CD4-positive, alpha-beta memory T cell (primary cell): ENCODE measurements around the gene GTF2E1. TPM values are rescaled to one million over a fixed set of nuclear protein-coding genes. Genes with fewer than 3 reads are reported as not detected.
"Not testable (repeated sequence)": the region's sequence is repeated elsewhere in the genome, so short reads cannot be mapped to it uniquely, and the experiment has no call there.

Experiments used
- CTCF ChIA-PET: fragments of 350-600 bp; sonication (Branson Sonifier 250); formaldehyde crosslinking; loops from one replicate; lab custom pipeline; 2021; ENCODE audit warnings: inconsistent platforms; ENCODE audit not compliant: partially characterized antibody; lab: Charles Lee
- POLR2A ChIA-PET: fragments of 350-600 bp; sonication (Branson Sonifier 250); formaldehyde crosslinking; loops from one replicate; lab custom pipeline; 2021; ENCODE audit not compliant: partially characterized antibody; lab: Charles Lee
- DNase-seq, 5 donors: peaks; one replicate each; pipeline versions ENCODE4 v3.0.0 to v3.0.0-alpha.2; 2020 to 2022; ENCODE audit warnings: mixed read lengths in 1 of 5
- H3K27ac ChIP-seq: one replicate; pipeline ENCODE4 v1.7.0; 2013; ENCODE audit warnings: low read depth, low read length
- H3K27me3 ChIP-seq: 2 replicates; pipeline ENCODE4 v1.7.0; 2013; ENCODE audit warnings: mild to moderate bottlenecking, low read length, moderate library complexity; ENCODE audit not compliant: insufficient read depth
- H3K36me3 ChIP-seq: 2 replicates; pipeline ENCODE4 v1.7.0; 2013; ENCODE audit warnings: mild to moderate bottlenecking, low read length, moderate library complexity; ENCODE audit not compliant: insufficient read depth
- H3K4me1 ChIP-seq: 2 replicates; pipeline ENCODE4 v1.7.0; 2013; ENCODE audit warnings: mild to moderate bottlenecking, low read length, moderate library complexity; ENCODE audit not compliant: insufficient read depth
- H3K4me3 ChIP-seq, 2 donors: one replicate each; pipeline ENCODE4 v1.7.0; 2013; ENCODE audit warnings: low read length in 2 of 2, mild to moderate bottlenecking in 1 of 2
- H3K9me3 ChIP-seq, 2 donors: one replicate each; pipeline ENCODE4 v1.7.0; 2013; ENCODE audit warnings: low read length in 2 of 2, control low read depth in 1 of 2; ENCODE audit not compliant: control insufficient read depth in 1 of 2
- H3K27ac Mint-ChIP-seq, 7 donors: one replicate each; pipeline ENCODE4 v1.8.0; 2020 to 2021; ENCODE audit warnings: mixed read lengths in 7 of 7, mild to moderate bottlenecking in 6 of 7, inconsistent platforms in 3 of 7, moderate library complexity in 3 of 7
- H3K27me3 Mint-ChIP-seq, 2 donors: one replicate each; pipeline ENCODE4 v1.8.0; 2020 to 2021; ENCODE audit warnings: mixed read lengths in 2 of 2
- H3K36me3 Mint-ChIP-seq, 2 donors: one replicate each; pipeline ENCODE4 v1.8.0; 2020 to 2021; ENCODE audit warnings: mixed read lengths in 2 of 2, inconsistent platforms in 1 of 2, mild to moderate bottlenecking in 1 of 2
- H3K4me1 Mint-ChIP-seq, 4 donors: one replicate each; pipeline ENCODE4 v1.8.0; 2020 to 2021; ENCODE audit warnings: mixed read lengths in 4 of 4, mild to moderate bottlenecking in 1 of 4
- H3K4me3 Mint-ChIP-seq, 8 donors: one replicate each; pipeline ENCODE4 v1.8.0; 2020 to 2021; ENCODE audit warnings: mixed read lengths in 8 of 8, mild to moderate bottlenecking in 7 of 8, moderate library complexity in 6 of 8, inconsistent platforms in 3 of 8
- H3K9me3 Mint-ChIP-seq, 8 donors: one replicate each; pipeline ENCODE4 v1.8.0; 2020 to 2021; ENCODE audit warnings: mixed read lengths in 8 of 8, mild to moderate bottlenecking in 5 of 8, inconsistent platforms in 3 of 8, moderate library complexity in 1 of 8
- intact Hi-C: fragments of 100-400 bp; cut with micrococcal nuclease; formaldehyde crosslinking; loops from one replicate; pipeline ENCODE4 v1.15.1; 2023
- polyA plus RNA-seq, 2 donors: library from polyadenylated mRNA; unstranded; fragments of 300-500 nt; fragmentation: Illumina TruSeq; gene quantifications; one replicate each; pipeline ENCODE4 v1.2.3, GENCODE V29; 2021
- total RNA-seq, 2 experiments: library from RNA; stranded (reverse); gene quantifications; one replicate each; pipeline ENCODE4 v1.2.3, GENCODE V29; 2021

The GTF2E1 gene
- total and polyA plus RNA-seq, 4 experiments from 2014 or later, result 15.3 to 30.2 (median 23.0) TPM

GRCh38 chr3:120752230-120752629 lies 9.7 kb downstream of the GTF2E1 start:
- Mint-ChIP-seq H3K36me3 (peaks cover 55% of the 10 kb centered on the region in 2 donors), H3K27ac (no peak overlapping the region), H3K27me3 (no peaks in the 10 kb centered on the region), H3K4me1 (peaks cover 28 to 43% (median 30%) of the 10 kb centered on the region in 4 donors), H3K9me3 (peaks cover 0 to 4% (median 0%) of the 10 kb centered on the region in 8 donors), H3K4me3 (no peak overlapping the region)
- Histone ChIP-seq H3K27ac (no peak overlapping the region), H3K27me3 (no peaks in the 10 kb centered on the region), H3K4me1 (peaks cover 6% of the 10 kb centered on the region), H3K36me3 (peaks cover 6% of the 10 kb centered on the region), H3K9me3 (no peaks in the 10 kb centered on the region), H3K4me3 (no peak overlapping the region)
- POLR2A ChIA-PET, result no interaction called here
- intact Hi-C loops, result no loop called here
- CTCF ChIA-PET, result no interaction called here
- no peak for DNase-seq

GRCh38 chr3:120752865-120753264 lies 10.3 kb downstream of the GTF2E1 start:
- POLR2A ChIA-PET, result no interaction called here

GRCh38 chr3:120753810-120754209 lies 11.3 kb downstream of the GTF2E1 start:
- H3K27ac Mint-ChIP-seq, result peak overlapping the region in 2 of 7 donors; percentile 36 to 68
- H3K4me3 Mint-ChIP-seq, result no peak overlapping the region
- peaks cover 6% of the 10 kb centered on the region for H3K36me3 ChIP-seq
- H3K36me3 Mint-ChIP-seq, result peaks cover 60 to 62% of the 10 kb centered on the region in 2 donors
- ChIA-PET CTCF (interaction anchor here (1.2 to 1.5 kb wide), 2 partner anchors 193 to 195 kb away, joined by 4 to 6 read pairs; no protein-coding TSS in a partner anchor), POLR2A (no interaction called here)
- H3K9me3 Mint-ChIP-seq, result peaks cover 0 to 4% (median 0%) of the 10 kb centered on the region in 8 donors
- no peaks in the 10 kb centered on the region for H3K27me3 Mint-ChIP-seq
- H3K4me1 Mint-ChIP-seq, result peaks cover 30 to 52% (median 36%) of the 10 kb centered on the region in 4 donors
- no peaks in the 10 kb centered on the region for H3K27me3 ChIP-seq
- DNase-seq, result no peak
- no peak overlapping the region for H3K4me3 ChIP-seq
- H3K4me1 ChIP-seq, result peaks cover 6% of the 10 kb centered on the region
- no peak overlapping the region for H3K27ac ChIP-seq
- H3K9me3 ChIP-seq, result no peaks in the 10 kb centered on the region
- intact Hi-C loops, result no loop called here

More at GRCh38 chr3:120752865-120753264, 10.3 kb downstream of the GTF2E1 start:
- Mint-ChIP-seq H3K27me3 (no peaks in the 10 kb centered on the region), H3K36me3 (peaks cover 53 to 56% of the 10 kb centered on the region in 2 donors), H3K9me3 (peaks cover 0 to 4% (median 0%) of the 10 kb centered on the region in 8 donors), H3K27ac (peak overlapping the region in 1 of 7 donors; percentile 19), H3K4me3 (no peak overlapping the region), H3K4me1 (peaks cover 29 to 48% (median 32%) of the 10 kb centered on the region in 4 donors)
- no peak for DNase-seq
- peaks cover 6% of the 10 kb centered on the region for H3K36me3 ChIP-seq
- intact Hi-C loops, result no loop called here
- no peak overlapping the region for H3K4me3 ChIP-seq
- H3K9me3 ChIP-seq, result no peaks in the 10 kb centered on the region
- H3K27ac ChIP-seq, result no peak overlapping the region
- H3K4me1 ChIP-seq, result peaks cover 6% of the 10 kb centered on the region
- no peaks in the 10 kb centered on the region for H3K27me3 ChIP-seq
- CTCF ChIA-PET, result interaction anchor here (1.2 kb wide), 1 partner anchor 192 kb away, joined by 4 read pairs; no protein-coding TSS in a partner anchor

GRCh38 chr3:120756061-120756460 lies 13.5 kb downstream of the GTF2E1 start:
- ChIA-PET POLR2A (no interaction called here), CTCF (no interaction called here)
- Histone ChIP-seq H3K9me3 (no peaks in the 10 kb centered on the region), H3K4me1 (peaks cover 6% of the 10 kb centered on the region), H3K27me3 (no peaks in the 10 kb centered on the region), H3K4me3 (no peak overlapping the region), H3K36me3 (peaks cover 6% of the 10 kb centered on the region), H3K27ac (no peak overlapping the region)
- peaks cover 0 to 4% (median 0%) of the 10 kb centered on the region in 8 donors for H3K9me3 Mint-ChIP-seq
- H3K27ac Mint-ChIP-seq, result no peak overlapping the region
- no peaks in the 10 kb centered on the region for H3K27me3 Mint-ChIP-seq
- H3K4me3 Mint-ChIP-seq, result no peak overlapping the region
- no peak for DNase-seq
- H3K36me3 Mint-ChIP-seq, result peaks cover 60 to 63% of the 10 kb centered on the region in 2 donors
- intact Hi-C loops, result no loop called here
- peaks cover 37 to 74% (median 53%) of the 10 kb centered on the region in 4 donors for H3K4me1 Mint-ChIP-seq

- H3K27ac ChIP-seq, CTCF ChIA-PET: not testable (repeated sequence)
- H3K4me3 Mint-ChIP-seq, result peak overlapping the region in 1 of 8 donors; percentile 36
Measured at GRCh38 chr3:120758551-120758950, 16.0 kb downstream of the GTF2E1 start.

GRCh38 chr3:120762615-120763014 lies 20.1 kb downstream of the GTF2E1 start:
- intact Hi-C loops, result no loop called here
- H3K36me3 Mint-ChIP-seq, result peaks cover 13 to 21% of the 10 kb centered on the region in 2 donors
- Histone ChIP-seq H3K4me1 (peaks cover 13% of the 10 kb centered on the region), H3K27me3 (no peaks in the 10 kb centered on the region), H3K36me3 (no peaks in the 10 kb centered on the region), H3K9me3 (no peaks in the 10 kb centered on the region), H3K27ac (no peak overlapping the region), H3K4me3 (no peak overlapping the region)
- ChIA-PET CTCF (interaction anchor here (0.6 to 1.5 kb wide), 3 partner anchors 20 to 204 kb away, joined by 3 to 4 read pairs (median 4); partner anchors contain the start of genes GTF2E1 and RABL3), POLR2A (no interaction called here)
- no peaks in the 10 kb centered on the region for H3K9me3 Mint-ChIP-seq
- no peaks in the 10 kb centered on the region for H3K27me3 Mint-ChIP-seq
- no peak for DNase-seq
- no peak overlapping the region for H3K4me3 Mint-ChIP-seq
- no peak overlapping the region for H3K27ac Mint-ChIP-seq
- peaks cover 42 to 79% (median 58%) of the 10 kb centered on the region in 4 donors for H3K4me1 Mint-ChIP-seq

More at GRCh38 chr3:120758551-120758950, 16.0 kb downstream of the GTF2E1 start:
- H3K27me3 ChIP-seq, H3K4me1 ChIP-seq, intact Hi-C loops, H3K27me3 Mint-ChIP-seq, POLR2A ChIA-PET, DNase-seq, H3K36me3 ChIP-seq, H3K27ac Mint-ChIP-seq, H3K9me3 ChIP-seq, H3K9me3 Mint-ChIP-seq, H3K4me3 ChIP-seq: not testable (repeated sequence)
- Mint-ChIP-seq H3K36me3 (peaks cover 41 to 50% of the 10 kb centered on the region in 2 donors), H3K4me1 (peaks cover 38 to 77% (median 59%) of the 10 kb centered on the region in 4 donors)

- ChIA-PET POLR2A (no interaction called here), CTCF (interaction anchor here (1.5 to 3.2 kb wide), 3 partner anchors 31 to 205 kb away, joined by 4 to 11 read pairs (median 4); no protein-coding TSS in a partner anchor)
- Mint-ChIP-seq H3K36me3 (peaks cover 11 to 15% of the 10 kb centered on the region in 2 donors), H3K27me3 (no peaks in the 10 kb centered on the region), H3K4me3 (no peak overlapping the region), H3K27ac (peak overlapping the region in 1 of 7 donors; percentile 57), H3K4me1 (peaks cover 44 to 82% (median 62%) of the 10 kb centered on the region in 4 donors), H3K9me3 (no peaks in the 10 kb centered on the region)
- DNase-seq, result no peak
- no peak overlapping the region for H3K4me3 ChIP-seq
- no peaks in the 10 kb centered on the region for H3K27me3 ChIP-seq
- no peaks in the 10 kb centered on the region for H3K36me3 ChIP-seq
- peaks cover 13% of the 10 kb centered on the region for H3K4me1 ChIP-seq
- intact Hi-C loops, result no loop called here
- no peak overlapping the region for H3K27ac ChIP-seq
- no peaks in the 10 kb centered on the region for H3K9me3 ChIP-seq
Measured at GRCh38 chr3:120763601-120764000, 21.1 kb downstream of the GTF2E1 start.
